GM12878 (cell line): ENCODE measurements around the gene CCDC91. TPM values are rescaled to one million over a fixed set of nuclear protein-coding genes. Genes with fewer than 3 reads are reported as not detected.

Source experiments
- ATAC-seq: fragments of 200-7000 bp; cut with Tn5 transposase; 3 replicates; pipeline ENCODE4 v1.9.1; 2020; ENCODE audit warnings: mild to moderate bottlenecking, moderate library complexity
- BruUV-seq: library from RNA; stranded (reverse); fragments of 400-500 nt; replicated peaks from 2 replicates; lab custom pipeline; 2021; lab: Mats Ljungman, UMichigan
- CTCF ChIA-PET: fragments of 300-600 bp; sonication (Branson Sonifier 250); formaldehyde crosslinking; extraction: SDS; loops from one replicate; lab custom pipeline; 2021; ENCODE audit warnings: inconsistent platforms; lab: Yijun Ruan, JAX
- POLR2A ChIA-PET: fragments of 350-600 bp; formaldehyde crosslinking; extraction: SDS; loops from one replicate; lab custom pipeline; 2021; ENCODE audit warnings: inconsistent platforms; lab: Charles Lee
- RAD21 ChIA-PET: fragments of 300-600 bp; sonication (Branson Sonifier 250); formaldehyde crosslinking; loops from one replicate; lab custom pipeline; 2023; ENCODE audit warnings: antibody characterized with exemption; ENCODE audit not compliant: unreplicated experiment; lab: Charles Lee
- SMC1A ChIA-PET: fragments of 300-600 bp; sonication (Branson Sonifier 250); formaldehyde crosslinking; loops from one replicate; lab custom pipeline; 2023; ENCODE audit not compliant: unreplicated experiment, uncharacterized antibody; lab: Charles Lee
- DNase-seq: peaks from one replicate; pipeline ENCODE4 v3.0.0-alpha.2; 2011; ENCODE audit warnings: low read depth, low spot score
- FAIRE-seq: peaks from 3 replicates; lab custom pipeline; 2011; peaks lifted over from hg19 to GRCh38; lab: Jason Lieb, UNC
- H2AFZ ChIP-seq: 2 replicates; pipeline ENCODE4 v1.6.0; 2011; ENCODE audit warnings: low read depth, low read length, control low read depth; ENCODE audit not compliant: control insufficient read depth
- H3K27ac ChIP-seq: 2 replicates; pipeline ENCODE4 v1.5.1; 2011; ENCODE audit warnings: control low read depth; ENCODE audit not compliant: control insufficient read depth, insufficient read depth
- H3K27me3 ChIP-seq, 2 experiments: replicated peaks in 1 of 2; 2 replicates each; pipeline versions ENCODE4 v1.6.0 to v1.6.1; 2011; ENCODE audit warnings: low read length in 1 of 2; ENCODE audit not compliant: control insufficient read depth in 2 of 2, insufficient read depth in 2 of 2
- H3K36me3 ChIP-seq, 2 experiments: 2 replicates each; pipeline ENCODE4 v1.5.1; 2011; ENCODE audit warnings: low read length in 1 of 2; ENCODE audit not compliant: control insufficient read depth in 2 of 2, insufficient read depth in 2 of 2
- H3K4me1 ChIP-seq: 2 replicates; pipeline ENCODE4 v1.6.1; 2011; ENCODE audit warnings: mild to moderate bottlenecking, low read length, moderate library complexity, mixed read lengths; ENCODE audit not compliant: control insufficient read depth, insufficient read depth
- H3K4me2 ChIP-seq: 2 replicates; pipeline ENCODE4 v1.6.0; 2011; ENCODE audit warnings: control low read depth; ENCODE audit not compliant: control insufficient read depth, insufficient read depth
- H3K4me3 ChIP-seq: fragments of 200-600 bp; sonication (generic); 2 replicates; pipeline ENCODE4 v1.5.1; 2016
- H3K79me2 ChIP-seq: 2 replicates; pipeline ENCODE4 v1.6.0; 2011; ENCODE audit warnings: low read length; ENCODE audit not compliant: control insufficient read depth, insufficient read depth
- H3K9ac ChIP-seq: 2 replicates; pipeline ENCODE4 v1.8.0; 2011; ENCODE audit warnings: low read length, control low read depth, mixed read lengths; ENCODE audit not compliant: control insufficient read depth, insufficient read depth
- H3K9me3 ChIP-seq: replicated peaks from 3 replicates; pipeline ENCODE4 v1.5.1; 2011; ENCODE audit warnings: mild to moderate bottlenecking, low read length; ENCODE audit not compliant: control insufficient read depth, insufficient read depth
- H4K20me1 ChIP-seq: 2 replicates; pipeline ENCODE4 v1.6.0; 2011; ENCODE audit not compliant: control insufficient read depth, insufficient read depth
- CTCF ChIP-seq, 3 experiments: IDR thresholded peaks in 2 of 3; conservative IDR thresholded peaks in 1 of 3; 2 replicates each; pipeline ENCODE4 v1.5.1; 2011; ENCODE audit warnings: low read depth in 3 of 3, low read length in 3 of 3, mild to moderate bottlenecking in 3 of 3, control low read depth in 2 of 3, moderate library complexity in 2 of 3, inconsistent platforms in 1 of 3, mixed read lengths in 1 of 3; ENCODE audit not compliant: control insufficient read depth in 2 of 3, insufficient read depth in 1 of 3; ENCODE audit errors: extremely low read depth in 1 of 3
- ETV6 ChIP-seq, 2 experiments: fragments of 450-650 bp in 1 of 2; IDR thresholded peaks in 1 of 2; conservative IDR thresholded peaks in 1 of 2; 2 replicates each; pipeline ENCODE4 v1.6.1; 2014; ENCODE audit warnings: antibody characterized with exemption in 1 of 2, borderline replicate concordance in 1 of 2, low read depth in 1 of 2, mild to moderate bottlenecking in 1 of 2, moderate library complexity in 1 of 2
- LARP7 ChIP-seq: fragments of 450-650 bp; IDR thresholded peaks from 2 replicates; pipeline ENCODE4 v1.6.1; 2017; ENCODE audit warnings: mild to moderate bottlenecking
- NR2C2 ChIP-seq: IDR thresholded peaks from 2 replicates; pipeline ENCODE4 v1.6.1; 2011; ENCODE audit warnings: borderline replicate concordance, low read depth; ENCODE audit not compliant: control insufficient read depth, insufficient read length
- POLR2AphosphoS5 ChIP-seq: IDR thresholded peaks from 2 replicates; pipeline ENCODE4 v1.6.1; 2011; ENCODE audit warnings: mild to moderate bottlenecking, low read length, inconsistent platforms
- SP1 ChIP-seq: IDR thresholded peaks from one replicate; pipeline ENCODE4 v1.6.1; 2011; ENCODE audit warnings: low read depth, low read length
- SUZ12 ChIP-seq: fragments of 200-600 bp; sonication (generic); IDR thresholded peaks from one replicate; pipeline ENCODE4 v1.6.1; 2018; ENCODE audit warnings: antibody characterized with exemption, mild to moderate bottlenecking; ENCODE audit not compliant: unreplicated experiment
- WGBS: methylation state at CpG from one replicate; pipeline ENCODE4 v1.1.6; 2016; ENCODE audit warnings: low lambda C conversion rate; ENCODE audit not compliant: insufficient replicate concordance, insufficient coverage; ENCODE audit errors: missing lambda C conversion rate; 5-methylcytosine and 5-hydroxymethylcytosine counted together
- in situ Hi-C: fragments of 300-500 bp; cut with MboI; formaldehyde crosslinking; loops from 9 replicates; pipeline ENCODE4 v1.14.3; 2018; ENCODE audit warnings: mixed read lengths
- intact Hi-C: fragments of 100-400 bp; cut with micrococcal nuclease; formaldehyde crosslinking; loops from one replicate; pipeline ENCODE4 v1.14.2; 2022; ENCODE audit not compliant: unreplicated experiment
- polyA plus RNA-seq, 11 experiments: library from polyadenylated mRNA; depleted of rRNA in 4 of 11; unstranded in 6 of 11; stranded (reverse) in 5 of 11; fragments of >200 nt; fragmentation: Nextera tagmentation in 4 of 11; fragmentation: Illumina TruSeq in 1 of 11; extraction: Ambion mirVana in 4 of 11; extraction: Trizol in 1 of 11; gene quantifications; 1 replicate in 1 of 11; 2 replicates in 10 of 11; pipeline versions ENCODE4 v1.2.1 to v1.2.3, GENCODE V29; 2011 to 2016; ENCODE audit warnings: inconsistent platforms in 2 of 11, missing spikeins in 2 of 11, low read depth in 1 of 11
- total RNA-seq, 4 experiments: library from RNA; depleted of rRNA in 3 of 4; stranded (reverse); fragments of >200 nt in 3 of 4; fragmentation: Illumina TruSeq in 1 of 4; extraction: Trizol in 1 of 4; gene quantifications; 2 replicates each; pipeline versions ENCODE4 v1.2.1 to v1.2.3, GENCODE V29; 2013 to 2021

Gene CCDC91
- total and polyA plus RNA-seq, 10 of the 15 experiments (the other 5 are each of a cell fraction or from before 2014, with no cell fraction given), result 6.1 to 24.9 (median 16.5) TPM

DNA sequence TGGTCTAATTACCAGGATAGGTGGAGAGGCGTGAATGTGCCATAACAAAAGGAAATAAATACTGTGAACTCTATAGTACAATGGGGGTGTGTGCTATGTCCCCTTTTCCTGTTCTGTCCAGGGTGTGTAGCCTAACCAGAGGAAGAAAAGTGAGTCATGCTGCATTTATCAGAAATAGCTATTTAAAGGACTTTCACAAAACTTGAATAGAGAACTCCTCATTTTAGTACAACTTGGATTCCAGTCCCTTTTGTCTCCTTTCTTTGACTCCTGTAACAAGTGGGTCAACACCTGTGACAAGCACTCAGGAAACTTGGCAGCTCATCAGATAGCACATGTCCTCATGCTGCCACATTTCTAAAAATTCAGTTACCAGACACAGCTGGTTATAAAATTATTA is 123.4 kb downstream of the CCDC91 start:
- H3K9me3 ChIP-seq, result peaks cover 8% of the 10 kb centered on the region; the same call in 2 of the 3 replicates
- no TSS peak for BruUV-seq
- H3K79me2 ChIP-seq, result no peaks in the 10 kb centered on the region
- no peak for TF ChIP-seq POLR2AphosphoS5
- no peak for TF ChIP-seq LARP7
- TF ChIP-seq SP1, result no peak
- TF ChIP-seq CTCF (IDR thresholded peaks at IDR 0.05 in 2 of 3, conservative IDR thresholded peaks at IDR 0.05 in 1 of 3; ENCODE audit: control insufficient read depth in 2 of 3, extremely low read depth in 1 of 3, insufficient read depth in 1 of 3, low read depth in 3 of 3, low read length in 3 of 3), result no peak
- no peak for TF ChIP-seq ETV6 (conservative IDR thresholded peaks at IDR 0.05 in 1 of 2, IDR thresholded peaks at IDR 0.05 in 1 of 2; ENCODE audit: borderline replicate concordance in 1 of 2, low read depth in 1 of 2)
- no peak for TF ChIP-seq NR2C2
- no peak for TF ChIP-seq SUZ12
- intact Hi-C loops, result no loop called here
- no peaks in the 10 kb centered on the region for H4K20me1 ChIP-seq
- peaks cover 0 to 1% of the 10 kb centered on the region in 2 experiments for H3K36me3 ChIP-seq
- H3K27ac ChIP-seq, result no peak overlapping the region
- ChIA-PET POLR2A (no interaction called here), CTCF (interaction anchor here (0.9 kb wide), 1 partner anchor 122 kb away, joined by 3 read pairs; no protein-coding TSS in a partner anchor), RAD21 (no interaction called here), SMC1A (interaction anchor here (0.8 to 0.9 kb wide), 2 partner anchors 7 to 12 kb away, joined by 3 read pairs; no protein-coding TSS in a partner anchor)
- WGBS, result 100% methylated on average over 1 of the region's 1 CpG
- in situ Hi-C loops, result no loop called here
- peak; percentile 23 for FAIRE-seq
- H3K4me3 ChIP-seq, result no peak overlapping the region
- H3K4me2 ChIP-seq, result no peak overlapping the region
- ATAC-seq, result no peak
- H3K4me1 ChIP-seq, result no peaks in the 10 kb centered on the region
- no peaks in the 10 kb centered on the region for H3K27me3 ChIP-seq
- no peak overlapping the region for H3K9ac ChIP-seq
- no peak overlapping the region for H2AFZ ChIP-seq
- no peak for DNase-seq
